Measurements from ENCODE around the gene SNX12. TPM values are rescaled to one million over a fixed set of nuclear protein-coding genes. Genes with fewer than 3 reads are reported as not detected.

The SNX12 gene
- total and polyA plus RNA-seq, 2 experiments from 2014 or later = 28.5 to 75.3 TPM

- no peak for ATAC-seq
- Histone ChIP-seq H3K79me2 (replicated peaks; ENCODE audit: insufficient read depth) (0 out of 2 replicates have a peak, but pooled peaks cover 5% of the 10 kb centered on the region), H3K36me3 (ENCODE audit: insufficient read depth) (no peaks in the 10 kb centered on the region), H3K27ac (ENCODE audit: low read depth) (no peak overlapping the region), H3K27me3 (ENCODE audit: insufficient read depth) (peaks cover 4% of the 10 kb centered on the region; the same call in 1 of the 2 replicates), H4K20me1 (replicated peaks; ENCODE audit: insufficient read depth) (no peaks in the 10 kb centered on the region), H3K9me2 (ENCODE audit: insufficient read depth) (no peaks in the 10 kb centered on the region), H3K4me1 (ENCODE audit: insufficient read depth) (peaks cover 41% of the 10 kb centered on the region), H3K4me2 (no peak overlapping the region), H2AFZ (no peak overlapping the region), H3K4me3 (no peak overlapping the region), H3F3A (replicated peaks; ENCODE audit: low read depth) (0 out of 2 replicates have a peak, but pooled peaks cover 5% of the 10 kb centered on the region)
- TF ChIP-seq ZNF331 (CRISPR knock-in tag; IDR thresholded peaks at IDR 0.05; ENCODE audit: low read depth) (no peak), NANOG (IDR thresholded peaks at IDR 0.05; ENCODE audit: borderline replicate concordance) (no peak)
- TF ChIP-seq, protein P1, sequence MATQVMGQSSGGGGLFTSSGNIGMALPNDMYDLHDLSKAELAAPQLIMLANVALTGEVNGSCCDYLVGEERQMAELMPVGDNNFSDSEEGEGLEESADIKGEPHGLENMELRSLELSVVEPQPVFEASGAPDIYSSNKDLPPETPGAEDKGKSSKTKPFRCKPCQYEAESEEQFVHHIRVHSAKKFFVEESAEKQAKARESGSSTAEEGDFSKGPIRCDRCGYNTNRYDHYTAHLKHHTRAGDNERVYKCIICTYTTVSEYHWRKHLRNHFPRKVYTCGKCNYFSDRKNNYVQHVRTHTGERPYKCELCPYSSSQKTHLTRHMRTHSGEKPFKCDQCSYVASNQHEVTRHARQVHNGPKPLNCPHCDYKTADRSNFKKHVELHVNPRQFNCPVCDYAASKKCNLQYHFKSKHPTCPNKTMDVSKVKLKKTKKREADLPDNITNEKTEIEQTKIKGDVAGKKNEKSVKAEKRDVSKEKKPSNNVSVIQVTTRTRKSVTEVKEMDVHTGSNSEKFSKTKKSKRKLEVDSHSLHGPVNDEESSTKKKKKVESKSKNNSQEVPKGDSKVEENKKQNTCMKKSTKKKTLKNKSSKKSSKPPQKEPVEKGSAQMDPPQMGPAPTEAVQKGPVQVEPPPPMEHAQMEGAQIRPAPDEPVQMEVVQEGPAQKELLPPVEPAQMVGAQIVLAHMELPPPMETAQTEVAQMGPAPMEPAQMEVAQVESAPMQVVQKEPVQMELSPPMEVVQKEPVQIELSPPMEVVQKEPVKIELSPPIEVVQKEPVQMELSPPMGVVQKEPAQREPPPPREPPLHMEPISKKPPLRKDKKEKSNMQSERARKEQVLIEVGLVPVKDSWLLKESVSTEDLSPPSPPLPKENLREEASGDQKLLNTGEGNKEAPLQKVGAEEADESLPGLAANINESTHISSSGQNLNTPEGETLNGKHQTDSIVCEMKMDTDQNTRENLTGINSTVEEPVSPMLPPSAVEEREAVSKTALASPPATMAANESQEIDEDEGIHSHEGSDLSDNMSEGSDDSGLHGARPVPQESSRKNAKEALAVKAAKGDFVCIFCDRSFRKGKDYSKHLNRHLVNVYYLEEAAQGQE (IDR thresholded peaks at IDR 0.05; ENCODE audit: unreplicated experiment) = no peak
- Mint-ChIP-seq H3K27me3 (ENCODE audit: insufficient read depth, low read depth, poor library complexity) (peaks cover 6% of the 10 kb centered on the region), H3K4me3 (no peak overlapping the region), H3K4me1 (peaks cover 42% of the 10 kb centered on the region), H3K9me3 (no peaks in the 10 kb centered on the region), H3K27ac (no peak overlapping the region), H3K36me3 (ENCODE audit: low read depth) (peaks cover 10% of the 10 kb centered on the region; the same call in 1 of the 3 replicates)
- DNase-seq (ENCODE audit: low spot score) = no peak
Measured at GRCh38 chrX:71105628-71106027, 37.5 kb upstream of the SNX12 start.

DNA sequence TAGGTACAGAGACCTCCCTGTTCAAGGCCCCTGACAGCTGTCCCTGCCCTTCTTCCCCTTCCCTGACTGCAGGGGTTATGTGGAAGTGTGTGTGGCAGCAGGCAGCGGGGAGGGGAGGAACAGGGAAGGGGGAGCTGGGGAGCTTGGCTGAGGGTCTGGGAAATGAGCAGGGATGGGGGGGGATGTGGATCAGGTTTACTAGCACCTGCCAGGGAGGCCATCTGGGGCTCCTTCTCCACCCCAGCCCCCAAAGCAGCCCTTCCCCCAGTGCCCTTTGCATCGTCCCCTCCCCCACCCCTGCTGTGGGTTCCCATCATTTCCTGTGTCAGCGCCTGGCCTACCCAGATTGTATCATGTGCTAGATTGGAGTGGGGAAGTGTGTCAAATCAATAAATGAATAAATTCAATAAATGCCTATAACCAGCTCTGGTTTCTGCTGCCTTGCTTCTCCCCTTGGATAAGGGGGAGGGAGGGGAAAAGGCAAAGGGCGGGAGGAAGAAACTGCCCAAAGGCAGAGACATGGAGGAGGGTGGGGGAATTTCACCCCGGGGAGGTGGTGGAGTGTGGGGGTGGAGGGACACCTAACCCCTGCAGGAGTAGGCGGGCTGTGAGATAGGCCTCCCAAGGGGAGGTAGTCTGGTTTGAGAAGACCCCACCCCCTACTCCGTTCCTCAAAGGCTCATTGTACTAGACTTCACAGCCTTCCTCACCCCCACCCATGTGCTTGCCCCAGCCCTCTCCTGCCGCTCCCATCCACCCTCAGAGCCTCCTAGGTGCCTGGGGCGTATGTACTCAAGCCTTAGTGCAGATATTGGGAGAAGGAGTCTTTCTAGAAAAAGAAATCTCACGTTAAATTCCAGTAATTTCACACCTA is 35.2 kb upstream of the SNX12 start:
- H3K36me3 ChIP-seq (ENCODE audit: insufficient read depth) = no peaks in the 10 kb centered on the region
- H3K27me3 Mint-ChIP-seq (ENCODE audit: insufficient read depth, low read depth, poor library complexity) = peaks cover 6% of the 10 kb centered on the region
- no peaks in the 10 kb centered on the region for H3K9me2 ChIP-seq (ENCODE audit: insufficient read depth)
- H3K27ac ChIP-seq (ENCODE audit: low read depth) = peak overlapping the region; percentile 96
- peaks cover 51% of the 10 kb centered on the region for H3K4me1 ChIP-seq (ENCODE audit: insufficient read depth)
- H3K4me3 Mint-ChIP-seq = peak overlapping the region; percentile 68
- peaks cover 54% of the 10 kb centered on the region for H3K4me1 Mint-ChIP-seq
- H4K20me1 ChIP-seq (replicated peaks; ENCODE audit: insufficient read depth) = no peaks in the 10 kb centered on the region
- H3K36me3 Mint-ChIP-seq (ENCODE audit: low read depth) = peaks cover 10% of the 10 kb centered on the region; the same call in 1 of the 3 replicates
- no peaks in the 10 kb centered on the region for H3K9me3 Mint-ChIP-seq
- no peak overlapping the region for H2AFZ ChIP-seq
- peaks cover 5% of the 10 kb centered on the region; the same call in 1 of the 2 replicates for H3F3A ChIP-seq (replicated peaks; ENCODE audit: low read depth)
- H3K79me2 ChIP-seq (replicated peaks; ENCODE audit: insufficient read depth) = 0 out of 2 replicates have a peak, but pooled peaks cover 5% of the 10 kb centered on the region
- peak; percentile 65 for ATAC-seq
- peak overlapping the region; percentile 80 for H3K4me2 ChIP-seq
- H3K4me3 ChIP-seq = peak overlapping the region; percentile 53
- peak; percentile 80 for DNase-seq (ENCODE audit: low spot score)
- no peaks in the 10 kb centered on the region for H3K27me3 ChIP-seq (ENCODE audit: insufficient read depth)
- peak overlapping the region; percentile 83 for H3K27ac Mint-ChIP-seq
- TF ChIP-seq NANOG (IDR thresholded peaks at IDR 0.05; ENCODE audit: borderline replicate concordance) (no peak), EZH2 (IDR thresholded peaks at IDR 0.05; ENCODE audit: low read depth, unreplicated experiment) (no peak), POLR2AphosphoS5 (IDR thresholded peaks at IDR 0.05; ENCODE audit: low read depth) (peak; percentile 21; the same call in 1 of the 2 replicates), EZH2phosphoT487 (IDR thresholded peaks at IDR 0.05; ENCODE audit: unreplicated experiment) (no peak), ZNF462 (CRISPR knock-in tag; IDR thresholded peaks at IDR 0.05) (no peak), JUNB (IDR thresholded peaks at IDR 0.05; ENCODE audit: unreplicated experiment) (no peak)
